Right hindlimb (tissue), 1 donor: ENCODE measurements around the gene SH3PXD2A.
"Not testable (repeated sequence)": the region's sequence is repeated elsewhere in the genome, so short reads cannot be mapped to it uniquely, and the experiment has no call there.

Experiments
- DNase-seq: peaks from one replicate; pipeline ENCODE4 v3.0.0-alpha.2; 2018

The SH3PXD2A gene

DNA sequence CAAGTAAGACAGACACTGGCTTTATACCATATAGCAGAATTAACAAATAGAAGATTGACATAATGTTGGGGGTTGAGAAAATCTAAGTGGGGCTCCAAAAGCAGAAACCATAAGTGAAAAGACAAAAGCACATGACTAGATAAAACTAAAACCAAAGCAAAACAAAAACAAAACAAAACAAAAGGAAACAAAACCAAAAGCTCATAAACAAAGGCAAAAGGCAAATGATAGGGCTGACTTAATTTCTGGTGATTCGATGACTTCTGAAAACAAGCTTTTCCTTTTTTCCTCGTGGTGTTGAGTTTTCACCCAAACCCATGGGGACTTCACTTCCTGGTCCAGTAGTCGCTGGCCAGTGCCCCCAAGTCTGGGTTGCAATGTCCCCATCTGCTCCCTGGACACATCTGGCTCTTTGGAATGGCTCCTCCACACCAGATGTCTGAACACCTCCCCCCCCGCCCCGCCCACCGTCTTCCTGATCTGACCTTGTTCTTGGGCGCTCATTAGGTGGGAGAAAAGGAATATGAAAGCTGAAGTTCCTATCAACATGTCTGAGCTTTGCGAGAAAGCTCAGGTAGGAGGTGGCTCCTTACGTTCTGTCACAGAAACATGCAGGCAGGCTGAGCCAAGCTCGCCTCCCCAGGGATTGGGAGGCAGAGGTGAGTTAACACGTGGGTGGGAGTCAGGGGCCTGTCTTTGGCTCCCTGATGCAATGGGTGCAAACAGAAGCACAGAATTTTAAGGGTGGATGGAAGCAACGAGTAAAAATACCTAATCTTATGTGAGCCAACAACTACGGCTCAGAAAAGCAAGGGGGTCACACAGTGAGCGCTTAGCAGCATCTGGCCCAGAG lies 240.8 kb downstream of the SH3PXD2A start:
- DNase-seq: no peak

DNA sequence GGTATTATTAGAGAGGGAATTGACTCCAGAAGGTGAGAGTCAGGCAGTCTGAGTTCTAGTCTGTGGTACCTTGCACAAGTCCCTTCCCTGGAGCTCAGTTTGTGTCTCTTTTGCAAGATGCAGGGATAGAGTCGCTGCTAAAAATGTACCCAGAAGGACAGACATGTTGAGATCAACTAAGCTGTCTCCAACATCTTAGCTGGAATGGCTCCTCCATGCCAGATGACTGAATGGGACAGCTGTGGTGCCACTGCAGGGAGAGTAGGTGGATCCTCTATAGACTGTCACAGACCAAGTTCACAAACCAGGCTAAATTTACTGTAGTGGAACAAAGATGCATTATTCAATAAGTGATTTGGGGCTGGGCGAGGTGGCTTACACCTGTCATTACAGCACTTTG lies 241.8 kb downstream of the SH3PXD2A start:
- DNase-seq: no peak

DNA sequence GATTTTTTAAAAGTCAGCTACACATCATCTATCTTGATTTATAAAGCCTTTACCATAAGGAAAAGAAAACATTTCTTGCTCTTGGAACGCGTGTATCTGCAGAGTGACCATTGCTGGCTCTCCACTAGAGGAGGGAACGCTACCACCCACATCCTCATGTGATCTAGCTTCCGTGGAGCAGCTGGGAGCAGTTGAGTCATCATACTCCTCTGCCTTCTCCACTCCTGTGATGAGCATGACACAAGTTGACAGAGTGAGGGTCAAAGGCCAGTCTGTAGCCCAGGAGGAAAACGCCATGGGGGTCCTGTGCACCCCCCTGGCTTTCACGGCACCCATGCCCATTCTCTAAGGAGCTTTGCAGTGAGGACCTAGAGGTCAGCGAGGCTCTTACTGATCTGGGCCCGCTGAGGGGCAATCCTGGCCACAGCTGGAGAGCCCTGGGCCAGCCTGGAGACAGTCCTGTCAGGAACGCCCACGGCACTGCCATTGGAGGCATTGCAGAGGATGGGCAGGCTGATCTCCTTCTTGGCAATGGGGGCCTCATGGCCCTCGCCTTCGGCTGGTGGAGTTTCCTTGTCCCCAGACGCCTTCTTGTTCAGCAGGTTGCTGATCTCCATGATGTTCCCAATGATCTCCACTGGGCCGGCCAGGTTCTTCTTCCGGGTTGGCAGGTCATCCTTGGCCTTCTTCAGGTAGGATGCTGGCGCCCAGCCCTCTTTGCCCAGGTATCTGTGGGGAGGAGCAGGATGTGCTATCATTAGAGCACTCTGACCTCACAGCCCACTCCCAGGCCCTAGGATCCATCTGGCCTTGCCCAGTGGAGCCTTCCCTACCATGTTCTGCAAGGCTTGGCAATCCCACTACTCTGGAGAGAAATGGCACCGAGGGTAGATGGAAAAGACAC lies 242.7 kb downstream of the SH3PXD2A start:
- DNase-seq: no peak

DNA sequence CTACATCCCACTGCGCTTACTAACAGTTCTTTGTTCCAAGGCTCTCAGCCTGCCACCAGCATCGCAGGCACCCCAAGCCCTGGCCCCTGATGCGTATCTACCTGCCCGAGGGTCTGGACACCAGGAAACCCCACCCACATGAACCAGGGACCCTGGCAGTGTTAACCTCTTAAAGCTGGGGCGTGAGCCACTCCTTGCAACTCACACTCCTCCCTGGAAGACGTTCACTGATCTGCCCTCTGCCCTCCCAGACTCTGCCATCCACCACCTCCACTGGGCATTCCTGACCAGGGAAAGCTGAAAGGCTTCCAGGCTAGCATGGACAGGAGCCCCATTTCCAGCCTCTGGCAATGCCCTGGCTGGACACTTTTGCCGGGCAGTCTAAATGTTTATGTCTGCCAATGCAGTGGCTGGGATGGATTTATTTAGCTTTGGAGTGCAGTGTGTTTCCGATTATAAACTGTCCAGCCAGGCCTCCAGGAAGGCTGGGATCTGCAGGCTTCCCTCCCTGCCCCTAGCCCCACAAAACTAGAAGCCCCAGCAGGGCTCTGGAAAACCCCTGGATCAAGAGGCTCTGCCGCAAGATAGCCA lies 244.4 kb downstream of the SH3PXD2A start:
- no peak for DNase-seq

DNA sequence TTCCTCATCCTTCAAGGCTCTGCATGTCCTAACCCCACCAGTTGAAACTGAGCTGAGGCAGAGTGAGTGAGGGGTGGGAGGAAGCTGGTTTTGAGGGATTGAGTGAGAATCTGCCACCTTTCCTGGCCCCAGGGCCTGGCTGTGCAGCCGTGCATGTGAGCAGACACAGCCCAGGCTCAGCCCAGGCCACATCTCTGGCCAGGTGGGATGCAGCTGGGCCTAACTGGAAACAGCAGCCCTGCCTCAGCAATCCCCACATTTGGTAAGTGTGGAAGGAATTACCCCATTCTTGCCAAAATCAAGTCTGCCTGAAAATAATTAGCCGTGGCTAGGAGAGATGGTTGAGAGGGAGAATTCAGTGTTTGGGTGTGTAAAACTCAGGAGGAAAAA lies 245.3 kb downstream of the SH3PXD2A start:
- DNase-seq: no peak

DNA sequence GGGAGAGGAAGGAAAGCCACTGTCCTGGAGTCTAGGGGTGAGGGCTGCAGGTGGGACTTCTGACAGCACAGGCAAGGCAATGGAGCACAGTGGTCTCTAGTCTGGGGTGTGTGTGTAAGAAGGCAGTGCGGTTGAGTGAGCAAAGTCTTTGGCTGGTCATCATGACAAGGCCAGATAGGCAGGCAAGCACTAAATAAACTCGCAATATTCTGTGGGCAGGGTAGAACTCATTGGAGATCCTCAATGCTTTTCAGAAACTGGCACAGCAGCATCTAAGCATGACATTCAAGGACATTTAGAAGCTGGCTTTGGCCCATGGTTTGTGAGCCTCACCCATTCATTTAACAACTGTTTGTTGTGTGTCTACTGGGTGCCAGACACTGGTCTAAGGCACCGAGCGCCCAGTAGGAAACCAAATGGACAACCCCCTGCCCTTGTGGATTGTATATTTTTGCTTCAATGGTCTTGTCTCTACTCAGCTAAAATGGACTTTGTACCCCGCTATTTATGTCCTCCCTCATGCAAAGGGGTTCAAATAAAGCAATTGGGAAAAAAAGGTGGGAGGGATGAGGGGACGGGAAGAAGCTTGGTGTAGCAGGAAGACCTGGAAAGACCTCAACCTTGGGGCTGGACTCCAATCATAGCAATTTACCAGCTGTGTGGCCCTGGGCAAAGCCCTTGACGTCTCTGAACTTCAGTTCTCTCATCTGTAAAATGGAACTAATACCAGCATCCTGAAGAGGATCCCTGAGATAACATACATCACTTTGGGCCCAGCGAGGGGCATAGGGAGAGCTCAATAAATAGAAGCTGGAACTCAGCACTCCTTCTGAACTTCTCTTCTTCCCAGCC lies 245.9 kb downstream of the SH3PXD2A start:
- no peak for DNase-seq

DNA sequence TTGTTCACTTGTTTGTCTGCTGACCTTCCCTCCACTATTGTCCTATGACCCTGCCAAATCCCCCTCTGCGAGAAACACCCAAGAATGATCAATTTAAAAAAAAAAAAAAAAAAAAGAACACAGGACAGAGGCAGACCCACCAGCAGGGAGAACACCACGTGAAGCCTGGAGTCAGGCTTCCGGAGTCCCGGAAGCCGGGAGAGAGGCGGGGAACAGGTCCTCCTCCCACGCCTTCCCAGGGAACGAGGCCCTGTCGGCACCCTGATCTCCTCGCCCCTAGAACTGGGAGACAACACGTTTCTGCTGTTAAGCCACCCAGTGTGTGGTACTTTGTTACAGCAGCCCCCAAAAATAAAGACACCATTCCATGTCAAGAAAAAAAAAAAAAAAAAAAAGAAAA lies 247.3 kb downstream of the SH3PXD2A start:
- not testable (repeated sequence) for DNase-seq

DNA sequence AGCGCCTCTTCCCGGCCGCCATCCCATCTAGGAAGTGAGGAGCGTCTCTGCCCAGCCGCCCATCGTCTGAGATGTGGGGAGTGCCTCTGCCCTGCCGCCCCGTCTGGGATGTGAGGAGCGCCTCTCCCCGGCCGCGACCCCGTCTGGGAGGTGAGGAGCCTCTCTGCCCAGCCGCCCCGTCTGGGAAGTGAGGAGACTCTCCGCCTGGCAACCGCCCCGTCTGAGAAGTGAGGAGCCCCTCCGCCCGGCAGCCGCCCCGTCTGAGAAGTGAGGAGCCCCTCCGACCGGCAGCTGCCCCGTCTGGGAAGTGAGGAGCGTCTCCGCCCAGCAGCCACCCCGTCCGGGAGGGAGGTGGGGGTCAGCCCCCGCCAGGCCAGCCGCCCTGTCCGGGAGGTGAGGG lies 248.3 kb downstream of the SH3PXD2A start:
- not testable (repeated sequence) for DNase-seq

DNA sequence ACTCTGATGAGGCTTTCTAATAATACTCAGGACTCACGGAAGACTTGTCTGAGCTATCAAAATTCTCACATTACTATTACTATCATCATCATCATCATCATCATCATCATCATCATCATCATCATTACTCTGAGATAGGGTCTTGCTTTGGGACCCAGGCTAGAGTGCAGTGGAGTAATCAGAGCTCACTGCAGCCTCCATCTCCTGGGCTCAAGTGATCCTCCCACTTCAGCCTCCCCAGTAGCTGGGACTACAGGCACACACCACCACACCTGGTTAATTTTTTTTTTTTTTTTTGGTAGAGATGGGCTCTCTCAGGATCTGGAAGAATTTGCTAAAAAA lies 249.3 kb downstream of the SH3PXD2A start:
- DNase-seq: not testable (repeated sequence)

DNA sequence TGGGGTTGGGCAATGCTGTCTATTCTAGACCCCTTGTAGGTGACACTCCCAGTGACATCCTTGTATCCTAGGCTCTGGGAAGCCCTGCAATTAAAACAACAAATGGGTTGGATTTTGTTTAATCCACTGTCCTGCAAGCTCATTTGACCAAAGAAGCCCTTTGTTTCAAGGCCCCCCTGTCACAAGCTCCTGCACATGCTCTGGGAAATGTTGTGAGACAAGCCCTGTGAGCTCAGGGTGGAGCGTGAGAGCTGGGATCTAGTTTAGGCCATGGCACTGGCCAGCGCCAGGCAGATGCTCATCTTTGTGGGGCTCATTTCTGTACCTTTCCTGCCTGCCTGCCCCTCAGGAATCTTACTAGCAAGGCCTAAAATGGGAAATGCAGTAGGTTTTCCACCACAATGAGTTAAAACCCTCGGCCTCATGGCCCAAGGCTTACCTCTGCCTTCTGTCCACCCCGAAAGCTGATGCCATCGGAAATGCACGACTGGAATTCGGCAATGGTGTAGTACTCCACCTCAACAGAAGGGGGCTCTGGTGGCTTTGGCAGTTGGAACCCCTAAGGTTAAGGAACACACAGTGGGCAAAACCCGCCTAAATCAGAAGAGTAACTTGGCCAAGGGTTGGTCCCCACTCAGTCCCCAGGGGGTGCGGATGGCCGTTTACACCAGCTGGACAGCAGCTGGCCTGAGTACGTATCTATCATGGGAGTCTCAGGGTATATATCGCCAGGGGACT lies 249.8 kb downstream of the SH3PXD2A start:
- no peak for DNase-seq

DNA sequence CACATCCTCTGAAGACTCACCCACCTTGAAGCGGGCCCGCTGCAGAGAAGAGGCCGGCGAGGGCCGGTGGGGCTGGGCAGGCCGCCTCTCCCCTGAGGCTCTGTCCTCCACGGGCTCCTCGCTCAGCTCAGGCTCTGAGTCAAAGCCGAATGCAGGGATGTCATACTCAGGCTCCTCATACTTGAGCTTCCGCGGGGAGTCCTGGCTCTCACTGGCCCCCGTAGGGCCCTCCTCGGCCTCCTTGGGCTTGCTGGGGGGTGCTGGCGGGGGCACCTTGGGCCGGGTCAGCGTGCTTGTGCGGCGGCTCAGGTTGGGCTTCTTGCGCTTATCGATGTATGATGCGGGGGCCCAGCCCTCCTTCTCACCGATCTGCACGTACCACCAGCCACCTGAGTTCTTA lies 252.0 kb downstream of the SH3PXD2A start:
- no peak for DNase-seq

DNA sequence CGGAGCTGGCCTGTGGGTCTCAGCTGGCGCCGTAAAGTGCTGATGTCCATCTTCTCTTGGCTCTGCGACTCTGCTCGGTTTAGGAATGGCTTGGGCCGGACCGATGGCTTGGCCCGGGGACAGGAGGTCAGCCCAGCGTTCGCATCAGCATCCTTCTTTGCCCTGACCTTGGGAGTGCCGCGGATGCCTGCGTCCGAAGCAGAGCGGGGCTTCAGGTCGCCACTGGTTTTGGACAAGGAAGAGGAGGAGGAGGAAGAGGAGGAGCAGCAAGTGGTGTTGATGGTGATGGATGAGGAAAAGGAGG lies 252.6 kb downstream of the SH3PXD2A start:
- DNase-seq: no peak

DNA sequence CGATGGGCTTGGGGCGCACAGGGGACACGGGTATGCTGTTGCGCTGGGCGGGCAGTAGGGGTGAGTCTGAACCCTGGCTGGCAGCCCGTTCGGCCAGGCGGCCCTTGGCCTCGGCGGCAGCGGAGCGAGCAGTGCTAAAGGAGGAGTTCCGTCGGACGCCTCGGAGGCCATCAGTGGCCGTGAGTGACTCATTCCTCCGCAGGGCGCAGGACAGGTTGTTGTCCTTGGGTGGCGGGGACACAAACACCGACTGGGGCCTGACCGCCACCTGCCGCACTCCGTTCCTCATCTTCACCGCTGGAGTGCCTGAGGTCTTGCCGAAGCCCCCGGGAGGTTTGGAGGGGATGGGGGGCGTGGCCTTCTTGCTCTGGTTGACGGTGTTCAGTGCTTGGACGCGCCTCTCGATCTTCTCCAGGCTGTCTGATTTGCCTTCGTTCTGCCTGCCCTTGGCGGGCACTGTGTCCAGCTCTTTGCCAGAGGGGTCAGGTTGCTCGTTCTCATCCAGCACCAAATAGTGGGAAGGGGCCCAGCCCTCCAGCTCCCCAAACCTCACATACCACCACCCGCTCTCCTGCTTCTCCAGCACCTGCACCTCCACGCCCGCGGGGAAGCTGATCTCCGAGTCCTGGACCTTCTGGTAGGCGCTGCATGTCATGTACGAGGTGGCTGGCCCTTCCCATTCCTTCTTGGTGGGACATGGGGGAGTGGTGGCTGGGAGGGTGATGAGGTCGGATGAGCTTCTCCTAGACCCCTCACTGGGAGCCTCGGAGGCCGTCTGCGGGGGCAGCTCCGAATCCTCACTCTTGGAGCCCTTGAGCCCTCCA lies 253.1 kb downstream of the SH3PXD2A start:
- DNase-seq: no peak

DNA sequence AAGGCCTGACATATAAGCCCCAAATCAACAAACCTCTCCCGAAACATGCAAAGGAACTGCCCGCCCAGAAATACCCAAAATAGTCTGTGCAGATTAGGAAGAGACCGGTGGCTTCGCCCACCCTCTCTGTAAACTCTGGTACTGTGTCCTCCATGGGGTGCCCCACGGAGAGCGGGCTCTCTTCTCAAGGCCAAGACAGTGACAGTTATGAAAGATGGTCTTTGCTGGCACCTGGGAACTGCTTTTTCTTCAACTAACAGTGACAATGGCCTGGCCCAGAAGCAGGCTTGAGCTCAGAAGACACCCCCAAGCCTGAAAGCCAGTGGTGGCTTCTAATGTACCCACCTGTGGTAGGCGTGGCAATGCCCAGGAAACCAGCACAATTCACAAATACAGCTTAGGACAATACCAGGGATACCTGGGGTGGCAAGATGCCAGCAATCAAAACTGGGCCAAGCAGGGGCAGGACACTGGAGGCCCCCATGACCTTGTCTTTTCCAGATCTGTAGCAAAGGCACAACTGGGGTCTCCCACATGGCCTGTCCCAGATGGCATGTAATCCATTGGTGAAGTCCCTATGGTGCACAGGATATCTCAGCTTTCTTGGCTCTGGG lies 254.3 kb downstream of the SH3PXD2A start:
- no peak for DNase-seq

DNA sequence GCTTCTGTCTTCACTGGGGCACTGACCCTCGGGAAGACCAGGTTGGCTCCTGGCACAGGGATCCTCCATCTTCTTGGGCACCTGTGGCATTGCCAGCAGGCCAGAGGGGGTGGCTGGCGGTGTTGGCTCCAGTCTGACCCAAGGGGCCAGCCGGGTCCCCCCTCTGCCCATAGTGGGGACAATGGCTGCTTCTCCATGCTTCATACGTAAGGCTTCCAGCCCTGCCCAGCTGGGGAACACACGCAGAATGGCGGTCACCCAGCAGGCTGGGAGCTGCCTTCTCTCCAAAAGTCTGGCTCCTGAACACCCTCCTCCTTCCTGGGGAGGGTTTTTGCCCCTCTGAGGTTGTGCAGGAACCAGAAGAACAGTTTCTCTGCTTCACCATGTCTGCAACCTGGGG lies 255.1 kb downstream of the SH3PXD2A start:
- no peak for DNase-seq

DNA sequence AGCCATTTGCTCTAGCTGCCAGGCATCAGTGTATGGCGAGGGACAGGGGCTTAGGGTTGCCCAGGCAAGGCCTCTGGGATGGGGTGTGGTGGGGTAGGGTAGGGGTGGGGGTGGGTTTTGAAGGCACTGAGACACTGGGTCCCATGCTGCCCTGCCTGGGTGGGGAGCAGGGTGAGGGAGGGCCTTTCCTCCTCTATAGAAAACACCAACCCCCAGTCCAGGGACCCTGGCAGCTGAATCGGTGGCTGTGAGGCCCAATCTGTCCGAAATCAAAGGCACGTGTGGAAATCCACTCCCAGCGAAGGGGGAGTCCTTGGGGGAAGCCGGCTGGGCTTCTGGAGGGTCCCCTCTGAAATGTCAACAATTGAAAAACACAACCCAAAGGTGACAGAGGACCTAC lies 255.5 kb downstream of the SH3PXD2A start:
- DNase-seq: no peak

DNA sequence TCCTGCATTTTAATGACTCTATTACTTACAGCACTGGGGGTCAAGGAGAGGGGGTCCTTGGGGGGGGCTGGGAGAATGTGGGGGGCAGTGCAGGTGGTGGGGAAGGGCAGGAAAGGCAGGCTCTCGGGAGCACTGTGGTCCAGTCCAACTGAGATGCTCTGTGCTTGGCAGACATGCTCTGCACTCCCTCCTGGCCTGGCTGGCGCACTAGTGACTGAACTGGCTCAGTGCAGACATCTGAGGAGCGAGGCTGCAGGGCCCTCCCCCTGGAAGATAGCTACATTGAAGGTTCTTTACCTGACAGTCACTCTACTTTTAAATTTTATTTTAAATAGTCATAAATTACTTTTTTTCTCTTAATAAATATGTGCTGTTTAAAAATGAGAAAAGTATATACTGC lies 256.2 kb downstream of the SH3PXD2A start:
- DNase-seq: no peak

DNA sequence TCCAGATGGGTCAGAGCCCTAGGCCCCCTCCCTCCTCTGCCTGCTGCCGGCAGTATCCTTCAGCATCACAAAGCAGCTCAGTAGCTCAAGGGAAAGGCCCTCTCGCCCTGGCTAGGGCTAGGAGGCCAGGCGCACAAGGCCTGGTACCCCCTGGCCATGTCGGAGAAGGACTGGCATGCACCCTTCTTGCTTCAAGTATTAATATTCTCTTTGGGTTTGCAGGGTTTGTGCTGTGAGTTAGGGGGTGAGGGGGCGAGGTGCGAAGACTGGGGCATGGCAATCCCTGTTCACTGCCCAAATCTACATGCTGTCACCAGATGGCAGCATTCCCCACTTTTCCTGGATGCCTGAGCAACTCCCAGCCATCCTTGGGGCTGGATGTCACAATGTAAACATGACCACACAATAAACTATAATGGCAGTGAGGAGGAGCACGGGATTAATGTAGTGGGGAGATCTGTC lies 256.7 kb downstream of the SH3PXD2A start:
- peak; percentile 80 for DNase-seq

DNA sequence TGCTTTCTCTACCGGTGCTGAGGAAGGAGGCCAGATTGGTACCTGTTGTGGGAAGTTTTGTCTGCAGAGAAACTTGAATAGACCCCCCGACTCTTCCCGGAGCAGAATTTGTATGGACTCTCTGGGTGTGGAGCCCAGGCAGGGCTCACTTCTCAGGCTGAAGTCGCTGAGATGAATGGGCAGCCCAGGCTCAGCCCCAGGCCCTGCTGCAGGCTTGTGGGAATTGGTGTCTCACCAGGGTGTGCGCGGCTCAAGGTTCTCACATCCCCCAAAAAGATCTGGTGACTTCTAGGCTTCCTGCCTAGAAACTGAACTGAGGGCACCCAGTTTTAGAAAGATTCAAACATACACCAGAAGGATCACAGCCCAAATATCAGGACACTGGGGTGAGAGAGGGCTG lies 258.4 kb downstream of the SH3PXD2A start:
- DNase-seq: no peak

DNA sequence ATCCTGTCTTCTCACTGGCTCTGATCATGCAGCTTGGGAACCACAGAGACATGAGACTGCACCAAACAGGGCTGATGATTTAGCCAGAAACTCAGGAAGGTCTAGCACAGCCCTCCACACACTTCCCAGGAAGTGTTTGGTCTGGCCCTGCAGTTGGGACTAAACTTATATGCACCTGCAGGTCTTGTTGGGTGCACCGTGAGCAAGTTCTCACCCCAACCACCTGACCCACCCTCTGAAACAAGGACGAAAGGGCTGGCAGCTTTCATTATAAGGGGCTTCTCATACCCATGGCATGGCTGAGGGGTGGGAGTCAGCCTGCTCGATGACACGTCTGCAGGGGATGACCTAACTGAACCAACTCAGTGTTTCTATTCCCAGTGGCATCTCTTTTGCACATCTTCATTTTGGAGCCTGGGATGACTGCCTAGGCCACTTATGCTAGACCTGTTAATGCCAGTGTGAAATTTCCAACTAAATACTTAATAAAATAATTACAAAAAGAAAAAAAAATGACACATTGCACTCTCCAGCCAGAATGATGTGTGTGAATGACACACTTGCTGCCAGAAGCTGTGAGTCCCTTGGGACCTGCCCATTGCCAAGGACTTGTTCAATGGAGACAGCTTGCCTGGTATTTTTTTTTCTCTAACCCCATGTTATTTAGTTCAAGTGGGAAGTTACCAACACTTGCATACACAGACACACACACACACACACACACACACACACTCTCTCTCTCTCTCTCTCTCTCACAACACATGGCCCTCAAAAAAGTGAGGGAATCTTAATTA lies 259.2 kb downstream of the SH3PXD2A start:
- DNase-seq: no peak
